HG03460 (cell line): ENCODE measurements around the gene NMRK1.

Experiments
- ATAC-seq: cut with Tn5 transposase; IDR thresholded peaks from one replicate; pipeline ENCODE4 v1.9.1; 2021; ENCODE audit not compliant: unreplicated experiment

The NMRK1 gene

DNA sequence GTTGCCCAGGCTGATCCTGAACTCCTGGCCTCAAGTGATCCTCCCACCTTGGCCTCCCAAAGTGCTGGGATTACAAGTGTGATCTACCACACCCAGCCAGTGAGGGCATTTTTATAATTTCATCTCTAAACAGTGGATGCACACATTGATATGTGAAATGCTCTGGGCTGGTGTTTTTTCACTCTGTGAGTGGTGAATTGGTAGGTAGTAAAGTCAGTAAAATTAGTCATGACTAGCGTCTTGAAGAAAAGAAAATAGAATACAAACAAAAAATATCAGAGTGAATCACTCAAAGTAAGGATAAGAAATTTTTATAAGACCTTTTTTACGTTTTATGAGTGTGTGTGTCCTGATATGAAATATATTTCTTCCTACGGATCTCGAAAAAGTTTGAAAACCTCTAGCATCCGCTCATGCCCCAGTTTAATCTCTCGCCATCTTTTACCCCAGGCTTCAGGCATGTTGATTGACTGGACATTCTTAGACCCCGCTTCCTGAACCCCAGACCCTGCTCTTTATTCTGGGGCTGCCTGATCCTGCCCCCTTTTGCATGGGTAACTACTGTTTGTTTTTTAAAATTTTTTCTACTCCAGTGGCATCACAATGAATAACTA, 14.3 kb upstream of the NMRK1 start:
- no peak for ATAC-seq

DNA sequence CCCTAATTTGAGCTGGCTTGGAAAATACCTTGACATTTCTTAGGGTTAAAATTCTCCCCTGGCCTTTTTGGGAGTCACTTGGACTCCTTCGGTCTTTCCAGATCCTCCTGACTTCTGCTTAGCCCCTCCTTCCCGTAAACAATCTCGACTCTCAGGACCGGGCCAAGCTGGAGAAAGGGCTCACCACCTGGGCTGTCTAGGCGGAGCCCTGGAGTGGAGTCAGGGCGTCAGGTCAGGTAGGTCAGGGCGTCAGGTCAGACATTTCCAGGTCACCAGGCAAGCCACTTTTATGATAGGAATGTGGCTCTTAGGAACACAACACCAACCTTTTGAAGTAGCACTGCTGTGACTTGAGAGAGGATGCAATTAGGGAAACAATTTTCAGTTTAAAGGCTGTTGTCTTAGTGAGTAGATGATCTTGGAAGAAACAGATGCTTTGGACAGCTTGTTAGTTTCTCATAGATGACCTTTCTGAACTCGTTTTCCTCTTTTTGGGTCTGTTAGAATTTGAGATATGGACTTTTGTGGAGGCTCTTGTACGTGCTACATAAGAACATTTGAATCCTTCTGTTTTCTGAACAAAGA, 13.1 kb upstream of the NMRK1 start:
- no peak for ATAC-seq

DNA sequence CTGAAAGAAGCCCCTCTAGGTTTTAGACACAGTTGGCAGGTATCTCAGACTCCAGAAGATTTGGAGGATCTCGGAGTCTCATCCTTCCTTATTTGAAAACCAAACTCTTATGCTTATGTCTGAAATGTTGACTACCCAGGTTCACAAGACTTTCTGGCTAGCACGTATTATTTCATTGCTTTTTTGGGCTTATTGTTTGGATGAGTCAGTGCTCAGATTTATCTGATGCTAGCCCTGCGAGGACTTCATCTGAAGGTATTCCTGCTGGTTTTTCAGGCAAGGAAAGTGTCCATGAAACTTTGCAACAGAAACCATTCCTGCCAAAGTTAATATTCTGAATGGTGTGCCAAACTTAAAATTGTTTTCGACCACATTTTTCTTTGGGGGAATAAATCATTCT, 8.8 kb upstream of the NMRK1 start:
- ATAC-seq, result no peak

DNA sequence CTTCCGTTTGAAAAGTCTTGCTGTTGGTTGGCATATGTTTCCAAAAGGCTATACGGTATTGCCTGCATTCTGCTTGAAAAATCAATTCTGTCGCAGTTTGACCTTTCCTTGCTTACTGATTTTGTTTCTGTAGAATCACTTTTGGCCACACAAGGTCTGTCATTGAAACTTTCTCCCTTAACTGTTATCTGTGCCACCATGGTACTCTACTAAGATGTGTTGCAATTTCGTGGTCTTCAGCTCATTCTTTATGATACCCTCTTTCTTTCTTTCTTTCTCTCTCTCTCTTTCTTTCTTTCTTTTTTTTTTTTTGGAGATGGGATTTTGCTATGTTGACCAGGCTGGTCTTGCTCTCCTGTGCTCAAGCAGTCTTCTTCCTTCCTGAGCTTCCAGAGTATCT, 4.8 kb upstream of the NMRK1 start:
- no peak for ATAC-seq

DNA sequence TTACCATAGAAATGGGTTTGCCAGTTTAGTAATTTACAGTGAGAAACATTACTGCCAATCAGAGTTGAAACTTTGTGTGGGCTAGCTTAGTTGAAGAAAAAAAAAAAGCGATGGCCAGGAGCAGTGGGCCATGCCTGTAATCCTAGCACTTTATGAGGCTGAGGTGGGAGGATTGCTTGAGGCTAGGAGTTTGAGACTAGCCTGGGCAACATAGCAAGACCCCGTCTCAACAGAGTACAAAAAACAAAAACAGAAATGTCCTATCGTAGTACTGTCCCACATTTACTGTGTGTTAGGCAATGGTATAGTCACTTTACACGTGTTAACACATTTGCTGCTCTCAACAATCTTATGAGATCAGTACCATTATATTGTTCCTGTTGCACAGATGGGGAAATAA, 2.6 kb upstream of the NMRK1 start:
- no peak for ATAC-seq

DNA sequence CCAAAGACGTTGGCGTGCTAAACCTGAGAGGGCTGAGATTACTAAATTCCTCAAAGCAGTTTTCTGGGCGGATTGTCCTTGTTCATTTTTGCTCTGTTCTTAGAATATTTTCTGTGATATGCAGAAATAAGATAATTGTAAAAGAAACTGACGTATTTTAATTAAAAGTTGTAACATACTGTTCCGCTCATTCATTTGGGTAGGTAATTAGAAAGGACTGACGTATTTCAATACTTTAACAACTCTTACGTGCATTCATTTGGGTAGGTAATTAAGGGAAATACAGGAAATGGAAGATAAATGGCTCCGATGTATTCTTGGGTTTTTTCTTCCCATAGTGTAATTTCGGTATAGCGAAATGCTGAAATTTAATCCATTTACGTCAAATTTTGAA, 1.4 kb upstream of the NMRK1 start:
- no peak for ATAC-seq

DNA sequence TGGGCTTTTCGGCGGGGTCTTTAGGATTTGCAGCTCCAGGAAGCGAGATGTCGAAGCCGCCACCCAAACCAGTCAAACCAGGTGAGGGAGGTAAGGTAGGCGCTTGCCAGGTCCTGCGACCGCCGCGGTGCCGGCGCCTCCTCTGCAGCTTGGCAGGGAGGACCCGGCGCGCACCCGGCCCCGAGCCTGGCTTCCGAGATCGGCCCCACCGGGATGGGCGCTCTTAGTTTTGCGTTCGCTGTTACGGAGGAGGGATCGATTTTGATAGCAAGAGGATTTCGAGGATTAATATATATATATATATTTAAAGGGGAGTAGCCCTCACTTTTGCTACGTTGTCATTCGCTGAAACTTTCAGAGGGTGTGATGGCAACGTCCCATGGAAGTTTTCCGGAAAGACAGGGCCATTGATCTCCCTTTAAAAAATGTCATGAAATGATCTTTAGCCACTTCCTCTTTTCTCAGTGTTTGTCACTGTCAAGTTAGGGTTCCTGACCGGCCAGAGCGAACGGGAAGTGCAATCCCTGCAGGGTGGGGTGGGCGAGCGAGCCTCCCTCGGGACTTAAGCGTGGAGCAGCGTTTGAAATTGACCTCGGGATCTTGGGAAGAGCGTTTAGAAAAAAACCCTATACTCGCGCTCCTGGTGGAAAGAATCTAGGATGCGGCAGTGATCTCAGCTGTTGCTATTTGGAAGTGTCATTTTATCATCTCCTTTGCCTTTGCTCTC, 854 bp upstream of the NMRK1 start:
- peak; percentile 40 for ATAC-seq

DNA sequence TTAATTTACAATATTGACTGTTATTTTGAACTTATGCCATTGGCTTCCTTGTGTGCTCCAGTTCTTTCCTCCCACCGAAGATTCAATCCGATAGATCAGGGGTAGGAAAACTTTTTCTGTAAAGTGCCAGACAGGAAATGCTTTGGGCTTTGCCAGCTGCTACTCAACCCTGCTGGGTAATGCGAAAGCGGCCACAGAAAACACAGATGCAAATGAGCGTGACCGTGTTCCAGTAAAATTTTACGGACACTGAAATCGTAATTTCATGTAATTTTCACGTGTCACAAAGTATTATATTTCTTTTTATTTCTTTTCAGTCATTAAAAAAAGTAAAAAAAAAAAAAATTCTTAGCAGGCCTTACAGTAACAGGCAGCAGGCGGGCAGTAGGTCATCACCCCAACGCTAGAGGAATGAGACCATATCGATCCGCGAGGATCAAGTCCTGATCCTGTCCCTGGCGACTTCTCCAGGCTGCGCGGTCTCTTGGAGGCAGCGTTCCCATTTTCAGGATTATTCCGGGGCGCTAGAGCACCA, 599 bp downstream of the NMRK1 start:
- peak; percentile 33 for ATAC-seq

DNA sequence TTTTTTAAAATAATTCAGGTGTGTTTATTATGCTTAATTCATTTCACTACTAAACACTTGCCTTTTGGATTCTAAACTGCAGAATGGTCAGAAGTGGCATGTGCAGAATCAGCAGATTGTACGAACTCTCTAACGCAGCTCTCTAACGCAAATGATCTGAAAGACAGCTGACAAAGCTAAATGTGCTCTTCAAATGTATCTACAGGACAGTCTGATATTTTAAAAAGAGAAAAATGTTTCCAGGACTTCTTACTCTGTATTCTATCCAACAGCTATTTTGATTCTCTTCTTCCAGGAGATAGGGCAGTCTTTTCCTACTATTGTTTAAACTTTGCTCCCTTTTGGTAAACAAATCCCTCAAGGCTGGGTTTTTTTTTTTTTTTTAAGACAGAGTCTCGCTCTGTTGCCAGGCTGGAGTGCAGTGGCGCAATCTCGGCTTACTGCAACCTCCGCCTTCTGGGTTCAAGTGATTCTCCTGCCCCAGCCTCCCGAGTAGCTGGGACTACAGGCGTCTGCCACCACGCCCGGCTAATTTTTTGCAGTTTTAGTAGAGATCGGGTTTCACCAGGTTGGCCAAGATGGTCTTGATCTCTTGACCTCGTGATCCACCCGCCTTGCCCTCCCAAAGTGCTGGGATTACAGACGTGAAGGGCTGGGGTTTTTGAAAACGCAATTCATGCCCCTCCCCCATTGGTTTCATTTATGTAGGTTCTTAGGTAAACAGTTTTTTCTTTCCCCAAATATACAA, 1.2 kb downstream of the NMRK1 start:
- no peak for ATAC-seq

DNA sequence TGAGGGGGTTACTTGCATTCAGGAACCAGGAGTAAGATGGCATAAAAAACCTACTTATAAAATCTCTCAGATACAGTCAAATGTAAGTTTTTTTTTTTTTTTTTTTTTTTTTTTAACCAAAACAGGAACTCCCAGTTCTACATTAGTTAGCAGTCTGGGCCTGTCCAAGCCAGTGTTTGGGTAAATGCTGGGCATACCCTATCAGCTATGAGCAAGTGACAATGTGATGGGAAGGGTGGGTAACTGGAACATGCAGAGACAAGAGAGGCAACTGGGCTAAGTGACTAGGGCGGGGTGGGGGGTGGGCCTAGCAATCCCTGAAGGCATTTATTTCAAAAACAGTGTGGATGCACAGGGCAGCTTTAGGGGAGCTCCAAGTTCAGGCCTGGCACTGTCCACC, 2.3 kb downstream of the NMRK1 start:
- ATAC-seq, result no peak

DNA sequence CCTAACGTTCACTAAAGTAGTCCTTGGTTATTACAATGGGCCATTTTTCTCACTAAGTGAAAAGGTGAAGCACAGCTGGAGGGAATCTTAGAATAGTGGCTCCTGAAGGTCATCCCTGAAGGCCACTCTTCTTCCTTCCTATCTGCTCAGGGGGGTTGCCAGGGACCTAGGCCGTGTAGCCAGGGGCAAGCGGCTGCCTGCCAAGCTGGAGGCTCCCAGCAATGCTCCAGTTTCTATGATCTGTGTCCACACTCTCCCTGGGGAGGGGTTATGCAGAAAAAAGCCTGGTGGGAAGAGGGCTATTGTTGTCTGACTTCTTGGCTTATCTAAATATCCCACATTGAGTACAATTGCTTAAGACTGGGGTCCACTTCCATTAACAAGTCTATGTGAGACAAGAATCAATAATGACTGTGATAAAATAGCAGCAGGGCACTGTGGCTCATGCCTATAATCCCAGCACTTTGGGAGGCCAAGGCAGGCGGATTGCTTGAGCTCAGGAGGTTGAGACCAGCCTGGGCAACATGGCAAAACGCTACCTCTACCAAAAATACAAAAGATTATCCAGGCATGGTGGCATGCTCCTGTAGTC, 3.8 kb downstream of the NMRK1 start:
- ATAC-seq, result no peak

DNA sequence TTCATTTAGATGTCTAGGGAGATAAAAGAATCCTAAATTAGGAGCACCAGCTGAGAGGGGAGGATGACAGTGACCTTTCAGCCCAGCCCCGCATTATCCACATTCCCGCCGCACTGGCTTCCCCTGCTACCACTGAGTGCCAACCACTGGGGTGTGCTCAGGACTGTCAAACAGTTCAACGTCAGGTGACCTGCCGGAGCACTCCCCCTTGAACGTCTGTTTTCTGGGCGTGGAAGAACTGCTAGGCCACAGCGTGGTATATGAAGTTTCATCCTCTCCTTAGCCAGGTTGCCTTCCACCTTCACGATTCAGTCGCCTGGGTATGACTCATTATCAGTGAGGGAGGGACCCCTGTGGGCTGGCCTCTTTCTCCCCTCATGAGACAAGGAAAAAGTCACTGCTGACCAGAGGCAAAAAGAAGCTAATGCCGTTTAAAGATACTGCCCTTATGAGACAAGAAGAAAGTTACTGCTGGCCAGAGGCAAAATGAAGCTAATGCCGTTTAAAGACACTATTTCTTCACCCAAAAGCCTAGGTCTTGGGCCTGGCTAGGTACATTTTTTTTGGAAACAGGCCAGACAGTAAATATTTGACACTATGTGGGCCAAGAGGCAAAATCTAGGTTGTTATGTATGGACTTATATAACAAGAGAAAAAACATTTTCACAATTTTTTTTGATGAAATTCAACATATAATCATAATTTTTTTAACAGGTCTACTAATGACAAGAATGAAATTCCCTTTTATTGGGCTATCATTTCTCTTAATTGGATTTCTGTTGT, 4.6 kb downstream of the NMRK1 start:
- no peak for ATAC-seq

DNA sequence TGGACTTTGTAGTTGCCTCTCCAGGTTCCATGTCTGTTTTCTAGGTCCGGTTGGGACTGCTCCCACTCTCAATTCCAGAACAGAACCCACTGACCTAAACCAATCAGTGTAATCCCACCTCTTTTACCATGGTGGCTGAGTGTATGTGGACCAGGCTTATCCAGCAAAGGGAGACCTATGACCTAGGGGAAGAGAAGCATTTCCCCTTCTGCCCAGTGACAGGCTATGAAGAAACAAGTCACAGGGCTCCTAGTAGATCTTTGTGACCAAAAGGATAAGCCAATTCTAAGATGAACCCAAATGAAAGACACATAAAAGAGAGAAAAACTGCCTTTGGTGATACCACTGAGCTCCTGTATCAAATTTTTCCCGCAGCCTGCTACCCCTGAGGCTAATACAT, 6.3 kb downstream of the NMRK1 start:
- no peak for ATAC-seq

DNA sequence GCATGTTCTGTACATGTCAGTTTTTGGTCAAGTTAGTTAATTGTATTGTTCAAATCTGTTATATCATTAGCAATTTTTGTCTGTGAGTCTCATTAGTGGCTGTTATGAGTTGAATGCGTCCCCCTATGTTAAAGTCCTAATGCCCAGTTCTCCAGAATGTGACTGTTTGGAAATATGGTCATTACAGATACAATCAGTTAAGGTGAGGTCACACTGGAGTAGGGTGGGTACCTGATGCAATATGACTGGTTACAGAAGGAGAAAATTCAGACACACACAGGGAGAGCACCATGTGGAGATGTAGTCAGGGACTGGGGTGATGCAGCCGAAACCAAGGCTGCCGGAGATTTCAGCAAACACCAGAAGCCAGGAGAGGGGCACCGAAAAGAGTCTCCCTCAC, 15.1 kb downstream of the NMRK1 start:
- ATAC-seq, result no peak

DNA sequence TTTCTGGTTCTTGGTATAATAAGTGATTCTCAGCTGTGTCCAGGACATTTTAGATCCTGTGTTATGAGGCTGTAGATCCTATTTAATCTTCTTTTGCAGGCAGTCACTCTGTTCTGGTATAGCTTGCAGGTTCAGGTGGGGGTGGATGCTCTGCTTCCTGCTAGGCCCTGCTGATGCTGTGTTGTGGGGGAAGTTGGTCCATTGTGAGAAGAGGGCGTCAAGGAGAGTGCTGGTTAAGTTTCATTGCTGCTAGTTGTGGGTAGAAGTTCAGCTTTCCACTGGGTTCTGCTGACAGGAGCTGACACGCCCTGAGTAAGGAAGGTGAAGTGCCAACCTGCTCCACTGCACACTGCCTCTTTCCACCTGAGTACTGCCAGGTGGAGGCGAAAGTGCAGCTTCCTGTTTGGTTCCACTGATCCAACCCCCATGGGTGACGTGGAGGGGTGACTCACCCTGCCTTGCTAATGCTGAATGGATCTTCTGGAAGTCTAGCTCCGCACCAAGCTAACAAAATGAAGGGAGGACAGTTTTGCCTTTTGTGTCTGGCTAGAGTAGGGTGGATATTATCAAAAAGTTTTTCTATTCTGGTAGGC, 16.3 kb downstream of the NMRK1 start:
- ATAC-seq, result peak; percentile 60

DNA sequence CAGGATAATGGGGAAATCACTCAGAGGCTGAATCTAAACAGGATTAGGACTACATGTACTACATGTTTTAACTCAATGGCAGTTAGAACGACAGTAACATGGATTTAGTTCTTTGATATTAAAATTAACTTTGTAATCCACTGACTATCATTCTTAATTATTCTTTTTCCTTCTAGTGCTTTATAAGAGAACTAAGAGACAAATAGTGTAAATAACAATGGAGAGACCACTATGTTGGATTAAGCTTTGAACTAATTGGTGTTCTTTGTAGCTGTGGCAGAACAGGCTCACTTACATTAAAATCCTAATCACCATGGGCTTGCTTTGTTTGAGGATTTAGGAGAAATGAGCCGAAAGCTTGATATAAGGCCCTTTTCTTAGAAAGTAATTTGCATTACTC, 18.8 kb downstream of the NMRK1 start:
- ATAC-seq, result no peak

DNA sequence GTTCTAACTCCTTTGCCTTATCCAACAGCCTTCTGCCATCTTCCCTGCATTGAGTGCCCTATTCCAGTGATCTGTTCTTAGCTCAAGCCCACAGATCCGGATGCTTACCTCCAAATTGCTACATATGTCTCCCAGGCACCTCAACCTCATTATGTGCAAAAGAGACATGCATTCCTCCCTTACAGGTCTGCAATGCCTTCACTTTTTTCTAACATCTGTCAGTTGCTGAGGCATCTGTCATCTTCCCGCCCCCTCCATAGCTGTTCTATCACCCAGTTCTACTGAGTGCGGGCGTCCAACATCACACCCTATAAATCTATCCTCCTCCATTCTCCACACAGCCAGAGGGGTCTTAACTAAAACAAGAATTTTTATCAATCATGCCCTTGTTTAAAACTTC, 20.1 kb downstream of the NMRK1 start:
- ATAC-seq, result no peak

DNA sequence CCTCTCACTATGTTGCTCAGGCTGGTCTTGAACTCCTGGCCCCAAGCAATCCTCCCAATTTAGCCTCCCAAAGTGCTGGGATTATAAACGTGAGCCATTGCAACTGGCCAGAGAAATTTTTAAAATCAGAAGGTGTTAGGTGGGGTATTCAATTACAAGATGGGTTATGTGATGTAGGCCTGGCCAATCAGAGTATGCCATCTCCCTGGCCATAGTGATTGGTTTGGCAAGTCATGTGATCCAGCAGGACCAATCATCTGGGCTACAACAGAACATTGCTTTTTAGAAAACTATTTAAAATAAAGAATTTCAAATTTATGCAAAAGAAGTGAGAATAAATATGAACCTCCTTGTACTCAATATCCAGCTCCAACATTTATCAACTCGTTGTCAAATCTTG, 22.4 kb downstream of the NMRK1 start:
- no peak for ATAC-seq

DNA sequence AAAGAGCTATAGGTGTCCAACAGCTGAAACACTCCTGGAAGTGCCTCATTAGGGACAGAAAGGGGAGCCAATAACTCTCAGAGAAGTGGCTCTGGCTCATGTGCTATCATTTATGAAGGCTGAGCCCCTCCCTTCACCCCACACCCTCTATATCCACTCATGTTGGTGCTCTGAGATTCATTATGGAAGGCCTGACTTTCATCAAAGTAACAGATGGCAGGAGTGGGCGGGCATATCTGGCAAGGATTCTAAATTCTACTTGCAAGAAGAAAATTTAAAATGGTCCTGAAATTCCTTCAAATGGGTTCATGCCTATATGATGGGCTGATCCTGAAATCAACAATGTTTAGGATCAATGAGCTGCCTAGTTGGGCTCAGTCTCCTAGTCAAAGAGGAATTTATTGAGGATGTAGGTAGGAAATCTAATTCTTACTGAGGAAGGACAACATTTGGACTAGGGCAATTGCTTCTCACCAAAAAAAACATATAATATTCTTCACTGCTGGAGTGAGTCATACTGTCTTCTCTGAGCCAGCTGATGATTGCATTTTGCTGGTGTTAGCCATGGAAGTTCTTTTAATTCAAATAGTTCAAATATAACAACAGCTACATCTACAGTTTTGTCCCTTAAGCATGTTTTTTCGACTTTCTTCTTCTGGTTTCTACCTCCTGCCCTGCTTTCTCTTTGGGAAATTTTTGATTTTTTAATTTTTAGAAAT, 23.5 kb downstream of the NMRK1 start:
- ATAC-seq, result no peak
